Omental fat pad (tissue), 4 donors: ENCODE data around the gene ANKLE2. TPM values are rescaled to one million over a fixed set of nuclear protein-coding genes. Genes with fewer than 3 reads are reported as not detected.

ENCODE experiments used
- ATAC-seq: fragments of 150-250 bp; one replicate; pipeline ENCODE4 v1.9.1; 2016; ENCODE audit warnings: mild to moderate bottlenecking, moderate library complexity; ENCODE audit not compliant: low FRiP score
- DNase-seq: peaks from one replicate; pipeline ENCODE4 v3.0.0-alpha.2; 2019; ENCODE audit warnings: low spot score
- total RNA-seq, 4 donors: library from RNA; depleted of rRNA; stranded (reverse); fragments of >200 nt; gene quantifications; one replicate each; pipeline ENCODE4 v1.1.0, GENCODE V29; 2016
- TF ChIP-seq, protein P1 (sequence below), 3 donors: fragments of 450-650 bp; IDR thresholded peaks; one replicate each; pipeline ENCODE4 v1.5.1; 2016 to 2017; ENCODE audit warnings: antibody characterized with exemption in 3 of 3, mild to moderate bottlenecking in 3 of 3, moderate library complexity in 2 of 3

The ANKLE2 gene
- total RNA-seq, 4 donors from 2014 or later, result 69.0 to 187 (median 76.7) TPM

DNA sequence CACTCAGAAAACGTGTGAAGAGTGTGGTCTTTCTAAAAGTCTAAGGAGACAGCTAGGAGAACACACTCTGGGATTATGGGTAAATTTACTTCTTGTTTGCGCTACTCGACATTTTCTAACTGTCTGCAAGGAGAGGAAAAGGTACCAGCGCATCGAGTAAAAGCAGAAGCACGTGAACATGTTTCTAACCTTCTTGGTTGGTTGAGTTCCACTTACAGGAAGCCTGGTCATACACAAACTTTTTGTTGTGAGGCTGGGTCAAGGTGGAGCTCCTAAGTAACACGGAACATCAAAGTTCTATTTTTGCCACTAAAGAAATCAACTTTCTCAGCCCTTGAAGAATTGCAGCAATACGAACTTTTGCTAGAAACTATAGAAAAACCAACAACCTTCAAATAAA lies 20.0 kb downstream of the ANKLE2 start:
- ATAC-seq, result no peak
- TF ChIP-seq, protein P1, sequence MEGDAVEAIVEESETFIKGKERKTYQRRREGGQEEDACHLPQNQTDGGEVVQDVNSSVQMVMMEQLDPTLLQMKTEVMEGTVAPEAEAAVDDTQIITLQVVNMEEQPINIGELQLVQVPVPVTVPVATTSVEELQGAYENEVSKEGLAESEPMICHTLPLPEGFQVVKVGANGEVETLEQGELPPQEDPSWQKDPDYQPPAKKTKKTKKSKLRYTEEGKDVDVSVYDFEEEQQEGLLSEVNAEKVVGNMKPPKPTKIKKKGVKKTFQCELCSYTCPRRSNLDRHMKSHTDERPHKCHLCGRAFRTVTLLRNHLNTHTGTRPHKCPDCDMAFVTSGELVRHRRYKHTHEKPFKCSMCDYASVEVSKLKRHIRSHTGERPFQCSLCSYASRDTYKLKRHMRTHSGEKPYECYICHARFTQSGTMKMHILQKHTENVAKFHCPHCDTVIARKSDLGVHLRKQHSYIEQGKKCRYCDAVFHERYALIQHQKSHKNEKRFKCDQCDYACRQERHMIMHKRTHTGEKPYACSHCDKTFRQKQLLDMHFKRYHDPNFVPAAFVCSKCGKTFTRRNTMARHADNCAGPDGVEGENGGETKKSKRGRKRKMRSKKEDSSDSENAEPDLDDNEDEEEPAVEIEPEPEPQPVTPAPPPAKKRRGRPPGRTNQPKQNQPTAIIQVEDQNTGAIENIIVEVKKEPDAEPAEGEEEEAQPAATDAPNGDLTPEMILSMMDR (IDR thresholded peaks at IDR 0.05), result no peak
- no peak for DNase-seq

- DNase-seq (no peak), ATAC-seq (no peak)
- TF ChIP-seq, protein P1 (IDR thresholded peaks at IDR 0.05), result no peak
Measured at GRCh38 chr12:132740652-132741051, 21.0 kb downstream of the ANKLE2 start.

DNA sequence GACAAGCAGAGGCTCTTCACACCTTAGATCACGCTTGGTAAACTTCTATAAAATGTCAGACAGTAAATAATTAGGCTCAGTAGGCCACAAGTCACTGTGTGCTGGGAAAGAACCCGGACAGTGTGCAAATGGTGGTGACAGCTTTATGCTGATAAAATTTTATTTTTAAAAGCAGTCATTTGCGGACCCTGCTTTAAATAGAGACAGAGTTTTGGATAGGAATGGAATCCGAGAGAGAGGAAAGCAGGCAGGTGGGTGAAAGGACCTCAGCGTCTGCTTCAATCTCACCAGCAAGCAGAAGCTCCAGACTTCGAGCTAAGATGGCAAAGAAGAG lies 21.4 kb downstream of the ANKLE2 start:
- no peak for DNase-seq
- TF ChIP-seq, protein P1 (IDR thresholded peaks at IDR 0.05), result no peak
- ATAC-seq, result no peak

DNA sequence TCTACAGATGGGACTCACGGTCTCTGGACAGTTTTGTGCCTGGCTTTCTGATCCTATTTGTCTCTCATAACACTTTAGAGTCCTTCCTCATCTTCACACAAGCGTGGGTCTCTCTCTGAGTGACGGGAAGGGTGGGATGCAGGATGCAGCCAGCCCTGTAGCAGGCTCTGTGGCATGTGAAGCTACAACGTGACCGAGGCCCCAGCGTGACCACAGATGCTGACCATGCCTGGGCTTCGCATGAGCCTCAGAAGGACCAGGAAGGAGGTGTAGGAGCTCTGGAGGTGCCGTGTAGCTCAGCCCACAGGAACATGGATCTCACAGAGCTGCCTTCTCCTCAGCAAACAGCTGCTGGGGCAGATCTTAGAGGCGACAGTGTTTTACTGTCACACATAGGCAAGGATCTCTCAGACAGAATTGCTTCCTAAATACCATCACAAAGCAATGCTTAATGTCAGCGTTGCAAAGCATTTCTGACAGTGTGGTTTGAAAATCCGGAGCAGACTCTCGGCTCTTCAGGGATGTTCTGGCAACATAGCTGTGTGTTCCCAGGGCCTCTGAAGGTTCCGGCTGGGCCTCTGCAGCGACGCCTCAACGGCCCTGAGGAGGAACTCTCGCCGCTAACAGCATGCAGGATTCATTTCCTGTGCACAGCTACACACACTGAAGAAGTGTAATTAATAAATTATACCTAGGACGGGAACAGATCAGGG lies 21.9 kb downstream of the ANKLE2 start:
- TF ChIP-seq, protein P1 (IDR thresholded peaks at IDR 0.05), result no peak
- ATAC-seq (no peak), DNase-seq (no peak)

DNA sequence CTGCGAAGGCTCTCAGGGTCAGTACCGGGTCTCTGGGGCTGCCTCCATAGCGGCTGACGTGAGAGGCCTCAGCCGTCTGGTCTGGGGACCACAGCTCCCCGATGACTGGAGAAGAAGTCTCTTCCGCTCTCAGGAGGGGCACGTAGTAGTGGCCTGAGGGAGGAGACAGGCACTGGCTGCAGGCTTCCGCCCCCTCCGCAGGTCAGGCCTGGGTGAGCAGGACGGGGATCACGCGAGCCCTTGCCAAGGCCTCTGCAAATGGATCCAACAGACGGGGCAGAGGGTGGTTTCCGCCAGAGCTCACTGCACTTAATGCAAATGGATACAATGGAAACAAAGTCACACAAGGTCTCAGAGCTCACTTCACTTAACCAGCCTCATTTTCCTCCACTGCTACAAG lies 24.7 kb downstream of the ANKLE2 start:
- ATAC-seq, result no peak
- no peak for DNase-seq
- TF ChIP-seq, protein P1 (IDR thresholded peaks at IDR 0.05), result no peak

DNA sequence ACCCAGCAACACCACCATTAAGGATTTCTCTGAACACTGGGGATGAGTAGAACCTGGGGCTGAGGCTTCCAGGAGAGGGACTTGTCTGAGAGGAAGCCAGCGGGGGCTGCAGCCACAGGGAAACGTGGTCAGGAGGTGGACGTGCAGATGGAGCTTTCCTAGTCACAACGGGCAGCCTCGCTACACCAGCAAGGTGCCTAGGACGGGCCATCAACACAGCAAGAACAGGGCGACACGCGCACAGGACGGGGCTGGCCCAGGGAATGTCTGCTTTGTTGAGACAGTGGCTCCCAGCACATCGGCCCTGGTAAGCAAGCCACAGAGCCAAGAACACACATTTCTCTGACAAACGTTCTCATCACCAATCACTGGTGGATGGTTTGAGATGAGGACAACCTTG lies 25.3 kb downstream of the ANKLE2 start:
- TF ChIP-seq, protein P1 (IDR thresholded peaks at IDR 0.05), result no peak
- no peak for ATAC-seq
- DNase-seq, result no peak

DNA sequence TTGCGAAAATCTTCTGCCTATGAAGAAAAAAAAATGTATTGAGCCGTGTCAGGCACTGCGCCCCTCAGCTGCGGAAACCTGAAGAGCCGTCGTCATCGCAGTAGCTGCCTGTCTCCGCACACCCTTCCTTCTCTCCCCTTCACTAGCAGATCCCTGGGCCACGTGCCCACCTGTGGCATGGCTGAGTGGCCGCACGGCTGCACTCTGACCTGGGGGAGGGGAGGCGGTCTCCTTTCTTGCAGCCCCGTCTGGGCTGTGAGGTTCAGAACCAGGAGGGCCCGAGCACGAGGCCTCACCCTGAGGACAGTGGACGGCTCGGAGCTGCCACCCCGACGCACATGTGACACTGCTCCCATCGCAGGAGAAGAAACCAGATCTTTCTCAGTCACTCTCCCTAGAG lies 26.1 kb downstream of the ANKLE2 start:
- TF ChIP-seq, protein P1 (IDR thresholded peaks at IDR 0.05), result no peak
- no peak for ATAC-seq

More for the DNA sequence above, 26.1 kb downstream of the ANKLE2 start:
- DNase-seq, result no peak
